H54 (cell line): ENCODE data around the gene EPB41L1.

Source experiments
- DNase-seq: peaks from one replicate; pipeline ENCODE4 v3.0.0; 2011; ENCODE audit warnings: low spot score, mixed read lengths; ENCODE audit not compliant: insufficient read length
- FAIRE-seq: peaks from 3 replicates; lab custom pipeline; 2011; peaks lifted over from hg19 to GRCh38; lab: Jason Lieb, UNC
- POLR2A ChIP-seq: IDR thresholded peaks from 2 replicates; pipeline ENCODE4 v1.6.1; 2011; ENCODE audit warnings: low read depth, mild to moderate bottlenecking, low read length

The EPB41L1 gene

DNA sequence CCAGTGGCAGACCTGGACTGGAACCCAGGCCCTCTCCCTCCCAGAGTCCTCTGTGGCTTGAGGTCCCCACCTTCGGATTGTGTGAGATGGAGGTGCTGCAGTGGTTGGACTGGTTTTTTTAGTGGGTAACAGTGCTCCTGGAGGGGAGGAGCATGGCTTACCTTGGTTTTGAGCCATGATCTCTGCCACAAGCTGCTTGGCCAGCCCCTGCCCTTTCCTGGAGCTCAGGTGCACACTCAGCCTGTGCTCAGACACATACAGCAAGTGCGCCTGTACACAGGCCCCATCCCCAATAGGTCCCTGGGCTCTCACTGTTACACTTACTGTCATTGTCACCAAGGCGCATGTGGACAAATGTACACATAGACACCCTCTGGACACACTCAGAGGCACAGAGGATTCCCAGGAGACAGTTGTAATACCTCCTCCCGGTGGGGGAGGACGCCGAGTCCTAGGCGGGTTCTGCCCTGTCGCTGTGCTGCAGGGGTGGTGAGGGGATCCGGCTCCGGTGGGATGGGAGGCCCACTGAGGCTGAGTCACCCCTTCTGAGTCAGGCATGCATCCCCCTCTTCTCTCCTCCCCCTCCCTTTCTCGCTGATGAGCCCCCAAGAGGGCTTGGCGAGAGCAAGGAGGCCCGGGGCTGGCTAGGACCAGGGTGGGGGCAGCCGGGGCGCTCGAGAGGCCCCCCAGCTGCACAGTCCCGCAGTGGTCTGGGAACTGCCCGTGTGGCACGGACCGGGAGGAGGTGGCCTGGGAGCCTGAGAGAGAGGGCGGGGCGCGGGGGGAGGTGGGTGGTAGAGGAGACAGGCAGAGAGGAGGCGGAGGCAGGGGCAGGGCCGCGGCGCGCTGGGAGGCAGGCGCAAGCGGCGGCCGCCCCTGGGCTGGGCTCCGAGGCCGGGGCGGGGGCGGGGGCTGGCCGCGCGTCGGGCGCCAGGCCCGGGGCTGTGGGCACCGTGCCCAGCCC, 522 bp upstream of the EPB41L1 start:
- FAIRE-seq (no peak), DNase-seq (peak; percentile 85)
- TF ChIP-seq POLR2A: no peak

DNA sequence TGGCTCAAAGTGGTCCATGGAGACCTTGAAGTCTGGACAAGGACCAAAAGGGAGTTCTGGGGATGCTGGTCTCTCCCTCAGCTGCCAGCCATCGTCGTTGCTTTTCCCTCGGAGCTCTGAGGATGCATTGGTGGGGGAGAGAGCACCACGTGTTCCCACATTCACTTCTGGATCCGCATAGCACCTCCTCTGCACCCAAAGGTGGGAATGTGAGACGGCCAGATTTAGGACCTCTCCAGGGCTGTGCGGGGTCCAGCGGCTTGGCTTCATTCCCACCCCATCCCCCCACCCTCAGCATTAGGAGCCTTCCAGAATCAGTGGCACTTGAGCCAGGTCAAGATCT, 1.1 kb downstream of the EPB41L1 start:
- no peak for TF ChIP-seq POLR2A
- no peak for FAIRE-seq
- DNase-seq: no peak

DNA sequence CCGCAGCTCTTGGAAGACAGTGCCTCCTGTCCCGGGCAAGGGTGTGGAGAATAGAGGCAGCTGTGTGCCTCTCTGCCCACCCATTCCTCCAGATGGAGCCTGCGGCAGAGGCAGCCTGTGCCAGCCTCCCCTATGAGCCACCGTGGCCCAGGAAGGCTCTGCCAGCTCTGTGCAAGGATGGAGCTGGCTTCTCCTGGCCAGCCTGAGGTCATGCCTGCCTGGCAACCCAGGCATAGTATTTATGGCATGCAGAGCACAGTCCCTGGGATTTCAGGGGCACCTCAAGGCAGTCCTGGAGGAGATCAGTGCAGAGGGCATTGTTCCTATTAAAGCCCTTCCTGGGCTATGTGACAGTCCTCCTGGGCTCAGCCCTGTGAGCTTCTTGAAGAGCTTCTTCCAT, 1.5 kb downstream of the EPB41L1 start:
- no peak for FAIRE-seq

DNA sequence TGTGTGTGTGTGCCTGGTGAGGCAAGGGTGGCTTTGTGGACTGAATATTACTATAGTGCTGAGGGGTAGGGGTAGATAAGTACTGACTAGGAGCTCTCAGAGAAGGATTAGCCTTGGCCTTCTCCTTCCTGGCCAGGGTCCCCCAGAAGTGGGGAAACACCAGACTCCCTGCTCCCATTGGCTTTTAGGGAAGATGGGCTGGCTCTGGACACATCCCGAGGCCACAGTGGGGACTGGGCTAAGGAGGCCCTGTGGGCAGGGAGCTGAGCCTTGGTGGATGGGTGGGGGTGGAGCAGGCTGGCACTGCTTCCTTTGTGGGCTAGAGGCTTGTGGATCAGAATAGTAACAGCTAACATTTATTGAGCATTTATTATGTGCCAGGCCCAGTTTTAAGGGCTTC, 3.1 kb downstream of the EPB41L1 start:
- FAIRE-seq: no peak
- no peak for TF ChIP-seq POLR2A

More for the DNA sequence above, 1.5 kb downstream of the EPB41L1 start:
- no peak for DNase-seq
- TF ChIP-seq POLR2A: no peak

DNA sequence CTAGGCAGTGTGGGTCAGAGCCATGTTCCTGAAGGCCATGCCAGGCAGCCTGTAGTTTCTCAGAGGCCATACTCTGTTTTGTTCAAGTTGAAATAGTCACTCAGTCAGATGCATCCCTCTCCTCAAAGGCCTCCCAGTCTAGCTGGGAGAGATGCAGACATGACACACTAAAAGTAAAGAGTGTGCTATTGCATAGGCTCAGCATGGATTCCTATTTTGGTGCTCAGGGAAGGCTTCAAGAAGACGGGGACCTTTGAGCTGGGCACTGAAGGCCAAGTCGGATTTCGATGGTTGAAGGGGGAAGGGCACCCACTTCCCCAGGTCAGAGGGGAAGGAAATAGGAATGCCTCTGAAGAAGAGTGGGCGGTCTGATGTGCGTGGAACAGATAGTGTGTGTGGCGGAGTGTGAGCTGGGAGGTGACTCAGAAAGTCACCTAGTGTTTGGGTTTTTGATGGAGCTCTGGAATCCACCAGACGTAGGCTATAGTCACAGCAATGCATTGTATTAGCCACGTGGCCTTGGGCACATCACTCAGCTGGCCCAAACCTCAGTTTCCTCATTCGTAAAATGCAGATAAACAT, 3.7 kb downstream of the EPB41L1 start:
- TF ChIP-seq POLR2A: no peak
- no peak for DNase-seq
- no peak for FAIRE-seq

More for the DNA sequence above, 3.1 kb downstream of the EPB41L1 start:
- DNase-seq: no peak

DNA sequence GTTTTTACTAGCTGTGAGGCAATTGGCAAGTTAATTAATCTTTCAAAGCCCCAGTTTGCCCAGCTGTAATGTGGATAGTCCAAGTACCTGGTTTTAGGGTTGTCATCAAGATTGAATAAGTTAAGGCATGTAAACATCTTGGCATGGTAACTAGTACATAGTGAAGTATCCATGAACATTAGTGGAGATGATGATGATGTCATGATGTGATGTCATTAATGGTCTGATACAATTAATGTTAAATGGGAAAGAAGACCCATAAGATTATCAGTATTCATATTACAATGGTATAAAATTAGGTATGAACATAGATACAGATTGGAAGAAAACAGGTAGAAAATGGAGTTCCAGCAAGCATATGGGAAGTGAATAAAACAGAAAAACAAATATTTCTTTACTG, 5.3 kb downstream of the EPB41L1 start:
- FAIRE-seq: no peak
- DNase-seq: no peak
- TF ChIP-seq POLR2A: no peak

DNA sequence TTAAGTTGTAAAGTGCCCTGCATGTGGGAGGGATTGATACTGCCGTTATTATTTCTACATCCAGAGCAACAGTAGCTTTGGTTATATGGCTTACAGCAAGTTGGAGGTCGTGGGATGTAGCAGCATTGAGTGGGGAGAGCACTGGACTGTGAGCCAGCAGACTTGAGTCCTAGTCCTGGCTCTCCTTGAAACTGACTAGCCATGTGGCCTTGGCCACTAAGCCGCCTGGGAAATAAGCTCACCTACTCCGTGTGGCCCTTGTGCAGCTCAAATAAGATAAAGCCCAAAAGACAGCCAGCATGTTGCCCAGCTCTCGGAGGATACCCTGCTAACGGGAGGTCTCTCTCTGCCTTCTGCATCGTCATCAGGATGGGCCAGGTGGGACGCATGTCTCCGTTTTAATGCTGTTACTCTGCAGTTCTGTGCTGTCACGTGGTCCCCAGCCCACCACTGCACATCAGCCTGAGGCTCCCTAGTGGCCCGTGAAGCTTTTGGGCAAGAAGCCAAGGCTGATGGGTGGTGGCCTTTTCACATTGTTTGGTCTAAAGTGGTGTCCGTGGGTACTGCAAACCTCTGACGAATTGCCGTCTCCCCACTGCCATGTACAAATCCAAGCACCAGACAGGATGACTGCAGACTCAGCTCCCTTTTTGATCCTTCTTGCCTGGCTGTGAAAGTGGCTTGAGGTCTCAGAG, 7.9 kb downstream of the EPB41L1 start:
- FAIRE-seq (no peak), DNase-seq (no peak)
- no peak for TF ChIP-seq POLR2A

DNA sequence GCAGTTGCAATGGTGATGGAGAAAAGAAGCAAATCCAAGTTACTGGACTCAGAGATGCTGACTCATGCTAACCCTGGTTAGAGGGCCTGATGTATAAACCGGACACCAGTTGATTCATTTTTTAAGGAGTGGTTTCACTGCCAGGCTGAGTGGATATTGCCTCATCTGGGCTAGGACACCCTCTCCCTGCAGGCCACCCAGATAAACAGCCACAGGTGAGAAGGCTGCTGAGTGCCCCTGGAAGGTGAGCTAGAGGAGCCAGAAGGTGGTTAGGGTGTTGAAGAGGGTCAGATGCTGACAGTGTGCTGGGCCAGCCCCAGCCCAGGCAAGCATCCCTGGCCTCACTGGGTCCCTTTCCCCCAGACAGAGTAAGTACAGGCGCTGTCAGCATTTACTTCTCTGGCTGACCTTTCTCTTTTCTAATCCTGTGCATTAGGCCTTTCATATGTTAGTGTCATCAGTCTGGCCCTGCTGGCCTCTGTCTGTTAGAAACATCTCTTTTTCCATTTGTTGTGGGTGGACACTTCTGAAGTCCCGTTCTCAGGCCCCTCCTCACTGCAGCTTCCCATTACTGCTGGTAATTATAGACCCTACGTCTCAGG, 13.5 kb downstream of the EPB41L1 start:
- DNase-seq: peak; percentile 86

DNA sequence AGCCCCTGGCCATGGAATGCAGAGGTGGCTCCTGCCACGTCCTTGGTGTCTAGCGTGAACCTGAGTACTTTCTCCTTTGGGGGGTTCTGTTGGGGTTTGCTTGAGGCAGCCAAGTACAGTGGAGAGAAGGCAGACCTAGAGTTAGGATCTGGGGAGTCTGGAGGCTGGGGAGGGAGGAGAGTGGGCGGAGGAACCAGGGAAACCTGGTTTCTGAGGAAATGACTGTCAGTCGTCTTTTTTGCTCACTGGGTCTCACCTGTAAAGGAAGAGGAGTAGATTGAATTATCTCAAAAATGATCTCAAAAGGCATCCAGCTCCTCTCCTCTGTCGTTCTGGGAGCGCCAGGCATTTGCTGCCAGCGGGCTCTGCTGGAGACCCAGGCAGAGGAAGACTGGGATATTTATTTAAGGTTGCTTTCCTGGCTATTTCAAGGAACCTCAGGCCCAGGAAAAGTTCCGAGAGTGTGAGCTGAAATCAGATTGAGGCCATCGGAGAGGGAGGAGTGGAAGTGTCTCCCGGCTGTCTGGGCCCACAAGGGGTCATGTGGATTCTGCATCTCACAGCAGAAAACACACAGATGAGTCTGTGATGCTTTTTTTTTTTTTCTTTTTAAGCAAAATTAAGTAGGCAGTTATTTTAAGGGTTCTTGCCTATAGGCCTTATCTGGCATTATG, 16.1 kb downstream of the EPB41L1 start:
- DNase-seq (no peak), FAIRE-seq (no peak)
- no peak for TF ChIP-seq POLR2A

More for the DNA sequence above, 13.5 kb downstream of the EPB41L1 start:
- peak; percentile 11 for FAIRE-seq
- no peak for TF ChIP-seq POLR2A

DNA sequence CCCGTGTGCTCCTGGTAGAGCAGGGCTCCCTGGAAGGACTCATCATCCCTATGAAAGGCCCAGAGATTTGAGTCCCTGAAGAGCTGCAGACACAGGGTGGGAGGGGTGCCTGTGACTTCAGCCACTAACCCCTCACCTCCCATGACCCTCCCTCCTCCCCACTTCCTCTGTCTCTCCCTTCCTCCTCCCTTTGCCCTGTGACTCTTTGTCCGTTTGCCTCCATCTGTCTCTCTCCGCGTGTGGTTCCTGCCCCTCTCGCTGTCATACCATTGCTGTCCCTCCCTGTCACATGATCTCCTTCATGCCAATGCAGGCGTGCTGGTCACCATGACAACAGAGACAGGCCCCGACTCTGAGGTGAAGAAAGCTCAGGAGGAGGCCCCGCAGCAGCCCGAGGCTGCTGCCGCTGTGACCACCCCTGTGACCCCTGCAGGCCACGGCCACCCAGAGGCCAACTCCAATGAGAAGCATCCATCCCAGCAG, 19.0 kb downstream of the EPB41L1 start:
- FAIRE-seq (no peak), DNase-seq (no peak)

DNA sequence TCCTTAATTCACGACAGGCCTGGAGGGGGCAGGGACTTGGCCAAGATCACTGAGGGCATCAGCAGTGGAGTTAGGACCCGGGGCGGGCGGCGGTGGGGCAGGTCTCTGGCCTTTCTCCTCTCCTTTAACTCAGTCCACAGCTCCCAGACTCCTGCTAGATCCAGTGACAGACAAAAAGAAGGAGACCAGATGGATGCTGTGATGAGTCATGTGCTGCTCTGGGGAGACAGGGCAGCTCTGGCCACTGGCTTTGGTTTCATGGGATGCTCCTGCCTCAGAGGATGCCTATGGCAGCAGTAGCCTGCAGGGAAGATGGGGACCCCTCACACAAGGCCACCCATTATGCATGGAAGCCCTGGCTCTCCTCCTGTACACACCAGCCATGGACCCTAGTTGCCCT, 20.5 kb downstream of the EPB41L1 start:
- DNase-seq: peak; percentile 59
- TF ChIP-seq POLR2A: no peak
- FAIRE-seq: no peak

More for the DNA sequence above, 19.0 kb downstream of the EPB41L1 start:
- no peak for TF ChIP-seq POLR2A

DNA sequence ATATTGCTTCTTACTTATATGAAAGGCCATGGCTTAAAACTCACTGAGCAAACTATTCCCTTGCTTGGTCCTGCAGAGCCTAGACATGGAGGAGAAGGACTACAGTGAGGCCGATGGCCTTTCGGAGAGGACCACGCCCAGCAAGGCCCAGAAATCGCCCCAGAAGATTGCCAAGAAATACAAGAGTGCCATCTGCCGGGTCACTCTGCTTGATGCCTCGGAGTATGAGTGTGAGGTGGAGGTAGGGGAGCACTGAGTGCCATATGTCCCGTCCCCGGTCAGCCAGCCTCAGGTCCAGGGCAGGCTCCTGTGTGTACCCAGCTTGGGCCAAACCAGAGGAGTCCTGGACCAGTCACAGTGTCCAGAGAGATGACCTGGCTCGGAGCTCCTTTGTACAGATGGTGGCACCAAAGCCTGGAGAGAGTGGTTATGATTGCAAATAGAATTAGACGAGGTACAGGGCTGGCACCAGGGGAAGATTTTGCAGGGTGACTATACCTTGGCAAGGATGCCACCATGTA, 21.0 kb downstream of the EPB41L1 start:
- TF ChIP-seq POLR2A: no peak
- DNase-seq: no peak
- FAIRE-seq: no peak

DNA sequence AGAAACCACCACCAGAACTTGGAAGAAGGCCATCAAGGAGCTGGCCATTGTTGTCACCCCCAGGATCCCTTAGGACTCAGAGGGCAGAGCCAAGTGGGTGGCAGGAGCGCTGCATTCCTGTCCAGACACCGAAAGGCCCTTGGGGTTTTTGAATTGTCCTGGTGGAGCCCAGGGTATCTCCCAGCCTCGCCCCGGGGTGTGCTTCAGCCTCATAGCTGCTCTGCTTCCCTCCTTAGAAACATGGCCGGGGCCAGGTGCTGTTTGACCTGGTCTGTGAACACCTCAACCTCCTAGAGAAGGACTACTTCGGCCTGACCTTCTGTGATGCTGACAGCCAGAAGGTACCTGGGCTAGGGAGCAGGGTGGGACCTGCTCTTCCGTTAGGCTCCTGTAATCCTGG, 23.2 kb downstream of the EPB41L1 start:
- no peak for FAIRE-seq
- DNase-seq: no peak
- no peak for TF ChIP-seq POLR2A
